RWPE1 (cell line): ENCODE measurements around the gene PDE5A.
"Not testable (repeated sequence)": the region's sequence is repeated elsewhere in the genome, so short reads cannot be mapped to it uniquely, and the experiment has no call there.

Source experiments
- CTCF ChIA-PET: fragments of 350-600 bp; sonication (Branson Sonifier 250); formaldehyde crosslinking; extraction: SDS; loops from one replicate; lab custom pipeline; 2021; lab: Yijun Ruan, JAX
- POLR2A ChIA-PET: fragments of 400-600 bp; formaldehyde crosslinking; extraction: SDS; loops from one replicate; lab custom pipeline; 2020; ENCODE audit warnings: antibody characterized with exemption; ENCODE audit not compliant: low non-redundant PET; lab: Yijun Ruan, JAX
- DNase-seq: peaks from one replicate; pipeline ENCODE4 v3.0.0; 2012; ENCODE audit warnings: low spot score
- H3K27ac ChIP-seq: fragments of 450-650 bp; 2 replicates; pipeline ENCODE4 v1.5.1; 2017
- TF ChIP-seq, protein P1 (sequence below): fragments of 450-650 bp; conservative IDR thresholded peaks from 2 replicates; pipeline ENCODE4 v1.5.1; 2017; ENCODE audit warnings: low read depth, mild to moderate bottlenecking

PDE5A gene

DNA sequence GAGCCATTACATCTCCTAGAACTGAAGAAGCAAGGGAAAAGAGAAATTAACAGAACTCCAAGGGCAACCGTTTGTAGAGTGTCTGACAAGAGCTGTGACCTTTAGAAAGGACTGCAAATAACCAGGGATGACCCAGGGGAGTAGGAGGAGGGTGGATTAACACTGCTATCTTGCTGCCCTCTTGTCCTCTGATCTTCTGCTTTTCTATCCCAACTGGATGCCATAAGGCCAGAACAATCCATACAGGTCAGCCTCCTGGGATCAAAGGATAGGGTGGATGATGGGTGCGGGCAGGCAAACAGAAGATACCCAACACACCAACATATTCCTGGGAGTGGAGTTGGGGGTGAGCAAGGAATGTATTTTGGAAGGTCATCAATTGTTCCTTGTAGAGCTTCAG is 19.8 kb upstream of the PDE5A start:
- TF ChIP-seq, protein P1, sequence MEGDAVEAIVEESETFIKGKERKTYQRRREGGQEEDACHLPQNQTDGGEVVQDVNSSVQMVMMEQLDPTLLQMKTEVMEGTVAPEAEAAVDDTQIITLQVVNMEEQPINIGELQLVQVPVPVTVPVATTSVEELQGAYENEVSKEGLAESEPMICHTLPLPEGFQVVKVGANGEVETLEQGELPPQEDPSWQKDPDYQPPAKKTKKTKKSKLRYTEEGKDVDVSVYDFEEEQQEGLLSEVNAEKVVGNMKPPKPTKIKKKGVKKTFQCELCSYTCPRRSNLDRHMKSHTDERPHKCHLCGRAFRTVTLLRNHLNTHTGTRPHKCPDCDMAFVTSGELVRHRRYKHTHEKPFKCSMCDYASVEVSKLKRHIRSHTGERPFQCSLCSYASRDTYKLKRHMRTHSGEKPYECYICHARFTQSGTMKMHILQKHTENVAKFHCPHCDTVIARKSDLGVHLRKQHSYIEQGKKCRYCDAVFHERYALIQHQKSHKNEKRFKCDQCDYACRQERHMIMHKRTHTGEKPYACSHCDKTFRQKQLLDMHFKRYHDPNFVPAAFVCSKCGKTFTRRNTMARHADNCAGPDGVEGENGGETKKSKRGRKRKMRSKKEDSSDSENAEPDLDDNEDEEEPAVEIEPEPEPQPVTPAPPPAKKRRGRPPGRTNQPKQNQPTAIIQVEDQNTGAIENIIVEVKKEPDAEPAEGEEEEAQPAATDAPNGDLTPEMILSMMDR: no peak
- CTCF ChIA-PET: interaction anchor here (0.6 to 0.9 kb wide), 2 partner anchors 19 to 94 kb away, joined by 3 read pairs; partner anchors contain the start of gene PDE5A
- no peak overlapping the region for H3K27ac ChIP-seq
- POLR2A ChIA-PET: no interaction called here
- no peak for DNase-seq

- CTCF ChIA-PET: interaction anchor here (0.9 kb wide), 1 partner anchor 19 kb away, joined by 3 read pairs; the partner anchor contains the start of gene PDE5A
- DNase-seq: no peak
Observed at GRCh38 chr4:119647558-119647957, 19.0 kb upstream of the PDE5A start.

DNA sequence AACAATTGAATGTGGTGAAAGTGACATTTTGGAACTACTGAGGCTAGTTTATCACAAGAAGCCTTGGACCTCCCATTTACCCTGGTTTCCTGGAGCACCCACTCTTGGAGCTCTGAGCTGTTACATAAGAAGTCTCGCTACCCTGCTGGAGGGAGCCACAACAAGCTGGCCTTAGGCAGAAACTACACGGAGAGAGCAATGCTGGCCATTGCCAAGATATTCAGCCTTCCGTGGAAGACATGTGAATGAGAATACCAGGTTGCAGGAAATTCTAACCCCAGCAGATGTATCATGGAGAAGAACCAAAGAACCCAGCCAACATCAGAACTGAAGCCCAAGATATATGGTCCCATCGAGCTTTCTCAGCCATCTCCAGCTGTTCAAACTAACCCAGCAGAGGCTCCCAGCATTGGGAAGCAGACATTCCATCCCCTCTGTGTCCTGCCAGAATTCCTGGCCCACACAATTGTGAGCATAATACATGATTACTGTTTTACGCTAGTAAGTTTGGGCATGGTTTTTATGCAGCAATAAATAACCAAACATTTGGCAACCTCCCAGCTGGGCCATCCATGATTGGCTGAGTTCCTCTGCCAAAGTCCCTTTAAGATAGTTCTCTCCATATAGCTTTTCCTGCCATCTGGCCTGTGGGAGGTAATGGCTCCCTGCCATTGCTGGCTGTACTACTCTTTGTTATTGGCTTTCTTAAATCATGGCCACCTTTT is 17.9 kb upstream of the PDE5A start:
- CTCF ChIA-PET: interaction anchor here (1.8 kb wide), 1 partner anchor 18 kb away, joined by 4 read pairs; the partner anchor contains the start of gene PDE5A
- DNase-seq: no peak
- TF ChIP-seq, protein P1: no peak
- POLR2A ChIA-PET: no interaction called here
- no peak overlapping the region for H3K27ac ChIP-seq

More at GRCh38 chr4:119647558-119647957, 19.0 kb upstream of the PDE5A start:
- H3K27ac ChIP-seq: no peak overlapping the region
- TF ChIP-seq, protein P1: no peak
- POLR2A ChIA-PET: no interaction called here

DNA sequence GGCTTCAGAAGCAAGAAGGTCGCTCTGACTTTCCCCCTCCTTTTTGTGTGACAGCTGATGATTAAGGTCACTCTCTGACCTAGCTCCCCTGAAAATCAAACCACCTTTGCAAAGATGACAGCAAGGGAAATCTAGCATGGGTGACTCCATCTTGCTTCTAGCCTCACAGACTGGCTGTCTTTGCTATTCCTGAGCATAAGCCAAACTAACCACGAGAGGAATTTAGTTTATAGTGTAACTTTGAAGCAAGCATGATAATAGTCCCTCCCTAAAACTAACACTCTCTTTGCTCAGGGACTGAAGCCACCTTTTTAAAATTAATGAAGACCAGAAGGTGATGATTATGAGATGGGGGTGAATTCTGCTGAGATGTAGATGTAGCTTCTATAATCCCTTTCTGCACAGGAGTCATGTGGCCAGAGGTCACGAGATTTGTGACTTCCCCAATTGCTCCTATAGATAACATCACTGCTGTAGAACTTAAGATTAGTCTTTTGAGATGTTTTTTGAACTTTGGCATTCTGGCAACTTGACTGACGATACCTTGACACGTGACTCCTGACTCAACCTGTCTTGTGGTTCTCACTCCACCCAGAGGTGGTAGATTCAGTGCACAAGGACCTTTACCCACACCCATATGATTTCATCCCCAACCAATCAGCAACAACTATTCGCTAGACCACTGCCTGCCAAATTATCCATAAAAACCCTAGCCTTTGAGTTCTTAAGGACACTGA is 14.9 kb upstream of the PDE5A start:
- no peak for DNase-seq
- no peak overlapping the region for H3K27ac ChIP-seq
- TF ChIP-seq, protein P1: no peak
- POLR2A ChIA-PET: no interaction called here
- CTCF ChIA-PET: interaction anchor here (3.1 kb wide), 1 partner anchor 14 kb away, joined by 10 read pairs; the partner anchor contains the start of gene PDE5A

GRCh38 chr4:119641765-119642164 is 13.2 kb upstream of the PDE5A start:
- POLR2A ChIA-PET: no interaction called here
- CTCF ChIA-PET: interaction anchor here (3.1 kb wide), 1 partner anchor 13 kb away, joined by 10 read pairs; the partner anchor contains the start of gene PDE5A
- no peak overlapping the region for H3K27ac ChIP-seq
- DNase-seq: no peak
- TF ChIP-seq, protein P1: no peak

DNA sequence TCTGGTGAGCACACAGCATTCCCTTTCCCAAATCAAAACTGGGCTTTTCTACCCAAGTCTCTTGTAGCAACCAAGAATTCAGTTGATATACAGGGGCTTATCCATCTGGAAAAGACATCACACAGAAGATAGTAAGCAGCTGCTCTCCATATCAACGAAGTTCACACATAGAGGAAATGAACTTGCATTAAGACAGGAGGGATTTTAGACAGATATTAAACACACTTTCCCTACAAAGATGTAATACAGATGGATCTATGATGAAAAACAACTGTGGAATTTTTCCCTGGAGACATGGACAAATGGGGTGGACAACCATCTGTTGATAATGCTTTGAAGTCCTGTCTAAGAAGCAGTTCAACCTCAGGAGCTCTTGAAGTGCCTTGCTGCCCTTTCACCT is 9.8 kb upstream of the PDE5A start:
- POLR2A ChIA-PET: no interaction called here
- CTCF ChIA-PET: no interaction called here
- TF ChIP-seq, protein P1: no peak
- no peak for DNase-seq
- no peak overlapping the region for H3K27ac ChIP-seq

DNA sequence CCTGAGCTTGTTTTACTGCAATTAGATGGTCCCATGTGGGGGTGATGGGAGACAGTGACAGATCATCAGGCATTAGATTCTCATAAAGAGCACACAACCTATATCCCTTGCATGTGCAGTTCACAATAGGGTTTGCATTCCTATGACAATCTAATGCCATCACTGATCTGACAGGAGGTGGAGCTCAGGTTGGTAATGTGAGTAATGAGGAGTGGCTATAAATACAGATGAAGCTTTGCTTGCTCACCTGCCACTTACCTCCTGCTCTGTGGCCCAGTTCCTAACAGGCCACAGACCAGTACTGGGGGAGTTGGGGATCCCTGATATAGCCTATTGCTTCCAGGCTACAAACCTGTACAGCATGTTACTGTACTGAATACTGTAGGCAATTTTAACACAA is 8.2 kb upstream of the PDE5A start:
- CTCF ChIA-PET: interaction anchor here (0.6 kb wide), 1 partner anchor 33 kb away, joined by 3 read pairs; no protein-coding TSS in a partner anchor
- POLR2A ChIA-PET: not testable (repeated sequence)

More for the DNA sequence above, 8.2 kb upstream of the PDE5A start:
- DNase-seq, H3K27ac ChIP-seq: not testable (repeated sequence)
